Measurements from ENCODE around the gene MRFAP1L1. TPM values are rescaled to one million over a fixed set of nuclear protein-coding genes. Genes with fewer than 3 reads are reported as not detected.

Gene MRFAP1L1
- polyA plus RNA-seq, 1 donor (not counting 4 experiments of a cell fraction or from before 2014, with no cell fraction given) = 77.9 TPM

- no peak for DNase-seq (ENCODE audit: low read depth, low spot score)
- Histone ChIP-seq H3K36me3 (ENCODE audit: control insufficient read depth in 2 of 2, extremely low read depth in 1 of 2, insufficient read depth in 2 of 2, low read length in 2 of 2) (no peaks in the 10 kb centered on the region), H3K27ac (ENCODE audit: control insufficient read depth, insufficient read depth, low read length) (no peak overlapping the region), H3K9me3 (ENCODE audit: control insufficient read depth, low read depth, low read length) (no peaks in the 10 kb centered on the region), H4K20me1 (ENCODE audit: control insufficient read depth, extremely low read depth, insufficient read depth, low read length) (no peaks in the 10 kb centered on the region), H3K9me1 (ENCODE audit: control insufficient read depth, extremely low read depth, insufficient read depth, low read length) (no peaks in the 10 kb centered on the region), H3K4me1 (ENCODE audit: control insufficient read depth, extremely low read depth, insufficient read depth, low read length) (peaks cover 16% of the 10 kb centered on the region), H2AFZ (ENCODE audit: control insufficient read depth, low read length) (no peak overlapping the region), H3K27me3 (ENCODE audit: control insufficient read depth, extremely low read depth, insufficient read depth, low read length) (peaks cover 11% of the 10 kb centered on the region), H3K9ac (ENCODE audit: control insufficient read depth, extremely low read depth, insufficient read depth, low read length) (no peak overlapping the region), H3K4me3 (ENCODE audit: control insufficient read depth in 2 of 3, extremely low read depth in 1 of 3, insufficient read depth in 2 of 3, low read depth in 1 of 3, low read length in 3 of 3) (no peak overlapping the region), H3K4me2 (ENCODE audit: control insufficient read depth, extremely low read depth, insufficient read depth, low read depth, low read length) (no peak overlapping the region), H3K79me2 (ENCODE audit: control insufficient read depth, insufficient read depth, low read length) (no peaks in the 10 kb centered on the region)
- dilution Hi-C loops (cut with MboI; ENCODE audit: extremely low pct_ligation_motif_present, low sequenced_read_pairs) = no loop called here
- TF ChIP-seq EZH2 (IDR thresholded peaks at IDR 0.05; ENCODE audit: low read length) (no peak), CTCF (optimal IDR thresholded peaks at IDR 0.05 in 1 of 3, IDR thresholded peaks at IDR 0.05 in 1 of 3, conservative IDR thresholded peaks at IDR 0.05 in 1 of 3; ENCODE audit: extremely low read depth in 1 of 3, insufficient read depth in 2 of 3, low read length in 3 of 3) (no peak)
- FAIRE-seq = no peak
Measured at GRCh38 chr4:6746721-6747293, 37.1 kb upstream of the MRFAP1L1 start.

- TF ChIP-seq EZH2 (IDR thresholded peaks at IDR 0.05; ENCODE audit: low read length) = no peak
- no peak for TF ChIP-seq CTCF (optimal IDR thresholded peaks at IDR 0.05 in 1 of 3, IDR thresholded peaks at IDR 0.05 in 1 of 3, conservative IDR thresholded peaks at IDR 0.05 in 1 of 3; ENCODE audit: extremely low read depth in 1 of 3, insufficient read depth in 2 of 3, low read length in 3 of 3)
- no peak for DNase-seq (ENCODE audit: low read depth, low spot score)
- H2AFZ ChIP-seq (ENCODE audit: control insufficient read depth, low read length) = no peak overlapping the region
- no peaks in the 10 kb centered on the region for H3K9me3 ChIP-seq (ENCODE audit: control insufficient read depth, low read depth, low read length)
- peaks cover 11% of the 10 kb centered on the region for H3K27me3 ChIP-seq (ENCODE audit: control insufficient read depth, extremely low read depth, insufficient read depth, low read length)
- H3K27ac ChIP-seq (ENCODE audit: control insufficient read depth, insufficient read depth, low read length) = no peak overlapping the region
- no peak overlapping the region for H3K9ac ChIP-seq (ENCODE audit: control insufficient read depth, extremely low read depth, insufficient read depth, low read length)
- no peaks in the 10 kb centered on the region for H4K20me1 ChIP-seq (ENCODE audit: control insufficient read depth, extremely low read depth, insufficient read depth, low read length)
- H3K4me2 ChIP-seq (ENCODE audit: control insufficient read depth, extremely low read depth, insufficient read depth, low read depth, low read length) = no peak overlapping the region
- no peak overlapping the region for H3K4me3 ChIP-seq (ENCODE audit: control insufficient read depth in 2 of 3, extremely low read depth in 1 of 3, insufficient read depth in 2 of 3, low read depth in 1 of 3, low read length in 3 of 3)
- H3K4me1 ChIP-seq (ENCODE audit: control insufficient read depth, extremely low read depth, insufficient read depth, low read length) = peaks cover 5% of the 10 kb centered on the region
- dilution Hi-C loops (cut with MboI; ENCODE audit: extremely low pct_ligation_motif_present, low sequenced_read_pairs) = no loop called here
- H3K79me2 ChIP-seq (ENCODE audit: control insufficient read depth, insufficient read depth, low read length) = no peaks in the 10 kb centered on the region
- no peaks in the 10 kb centered on the region for H3K9me1 ChIP-seq (ENCODE audit: control insufficient read depth, extremely low read depth, insufficient read depth, low read length)
- H3K36me3 ChIP-seq (ENCODE audit: control insufficient read depth in 2 of 2, extremely low read depth in 1 of 2, insufficient read depth in 2 of 2, low read length in 2 of 2) = no peaks in the 10 kb centered on the region
- no peak for FAIRE-seq
Measured at GRCh38 chr4:6742989-6743388, 33.3 kb upstream of the MRFAP1L1 start.

All from keratinocyte (primary cell).